Stimulated activated CD8-positive, alpha-beta memory T cell treated with anti-CD3 and anti-CD28 coated beads, Interleukin-15, amount 100 ng/mL, for 4 hours (primary cell): ENCODE measurements around the gene PPFIBP1.
"Not testable (repeated sequence)": the region's sequence is repeated elsewhere in the genome, so short reads cannot be mapped to it uniquely, and the experiment has no call there.

Source experiments
- DNase-seq, 2 donors: peaks; one replicate each; pipeline ENCODE4 v3.0.0-alpha.2; 2020; ENCODE audit warnings: low read depth in 2 of 2

Gene PPFIBP1

DNA sequence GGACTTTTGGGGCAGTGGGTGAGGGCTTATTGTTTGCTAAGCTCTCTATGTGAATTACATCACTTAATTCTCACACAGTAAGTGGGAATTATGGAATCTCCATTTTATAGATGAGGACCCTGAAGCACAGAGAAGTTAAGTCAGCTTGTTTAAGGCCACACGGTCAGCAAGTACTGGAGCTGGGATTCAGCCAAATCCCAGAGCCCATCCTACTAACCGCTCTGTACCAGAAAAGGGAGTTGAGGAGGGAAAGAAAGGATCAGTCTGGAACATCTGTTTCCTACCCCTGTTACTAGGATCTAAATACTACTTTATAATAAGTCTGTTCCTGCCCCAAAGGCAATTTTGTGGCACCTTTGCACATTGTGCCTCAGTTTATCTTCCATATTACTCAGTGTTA, 42.6 kb downstream of the PPFIBP1 start:
- no peak for DNase-seq

DNA sequence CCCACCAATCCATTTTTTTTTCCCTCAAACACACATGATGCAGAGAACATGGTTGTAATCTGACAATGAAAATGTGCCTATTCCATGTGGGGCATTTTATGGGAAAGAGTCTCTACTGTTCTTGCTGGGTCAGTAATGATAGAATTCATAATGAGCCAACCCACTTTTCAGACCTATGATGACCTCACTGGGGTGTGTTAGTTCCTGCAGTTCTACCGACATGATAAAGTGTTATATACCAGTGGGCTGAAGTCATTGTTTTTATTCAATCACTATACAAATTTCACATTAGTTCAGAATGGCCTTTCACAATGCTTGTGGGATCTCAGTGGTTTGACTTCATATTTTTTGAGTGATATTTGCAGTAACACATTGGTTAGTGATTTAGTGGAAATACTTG, 47.5 kb downstream of the PPFIBP1 start:
- no peak for DNase-seq

DNA sequence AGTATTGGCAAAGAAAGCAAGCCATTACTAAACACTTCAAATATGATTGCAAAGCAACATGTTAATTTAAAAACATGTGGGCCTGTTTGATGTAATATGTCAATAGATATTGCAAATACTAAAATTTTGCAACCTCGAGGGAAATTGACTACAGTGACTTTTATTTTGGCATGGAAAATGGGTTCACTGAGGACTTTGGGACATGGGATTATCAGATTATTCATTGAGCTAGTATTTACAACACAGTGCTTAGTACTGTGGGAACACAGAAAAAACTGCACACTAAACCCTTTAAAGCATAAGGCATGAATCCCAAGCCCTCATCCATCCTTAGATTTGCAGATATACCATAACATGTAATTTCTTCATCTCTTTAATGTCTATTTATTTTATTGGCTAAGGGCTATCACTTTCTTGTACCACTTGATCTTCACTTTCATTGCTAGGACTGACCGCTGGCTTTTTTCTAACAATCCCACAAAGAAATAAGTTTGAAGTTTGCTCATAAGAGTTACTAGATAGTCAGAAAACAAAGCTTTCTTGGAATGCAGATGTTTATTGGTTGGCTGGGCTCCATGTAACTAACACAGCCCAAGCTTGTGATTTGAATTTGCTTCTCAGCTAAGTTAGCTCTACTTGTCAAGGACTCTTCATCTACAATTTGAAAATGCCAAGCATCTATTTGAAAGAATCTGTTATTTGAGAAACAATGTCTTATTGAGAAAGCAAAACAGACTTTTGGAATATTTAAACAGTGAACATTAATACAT, 48.7 kb downstream of the PPFIBP1 start:
- no peak for DNase-seq

DNA sequence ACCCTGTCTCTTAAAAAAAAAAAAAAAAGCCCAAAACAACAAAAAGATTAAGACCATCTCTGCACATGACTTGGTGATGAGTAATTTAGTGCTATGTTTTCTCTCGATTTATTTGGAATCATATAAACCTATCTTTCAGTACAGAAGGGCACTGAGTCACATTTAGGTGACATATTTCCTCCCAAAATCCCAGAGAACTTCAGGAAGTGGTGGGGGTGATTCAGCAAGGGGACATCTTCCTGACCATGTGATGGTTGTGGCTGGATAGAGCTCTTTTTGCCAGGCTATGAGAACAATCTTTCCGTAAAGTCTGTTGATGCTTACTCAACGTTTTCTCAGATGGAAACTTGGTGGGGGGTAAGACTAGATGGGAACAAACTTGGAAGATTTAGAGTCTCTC, 50.0 kb downstream of the PPFIBP1 start:
- DNase-seq, result no peak

DNA sequence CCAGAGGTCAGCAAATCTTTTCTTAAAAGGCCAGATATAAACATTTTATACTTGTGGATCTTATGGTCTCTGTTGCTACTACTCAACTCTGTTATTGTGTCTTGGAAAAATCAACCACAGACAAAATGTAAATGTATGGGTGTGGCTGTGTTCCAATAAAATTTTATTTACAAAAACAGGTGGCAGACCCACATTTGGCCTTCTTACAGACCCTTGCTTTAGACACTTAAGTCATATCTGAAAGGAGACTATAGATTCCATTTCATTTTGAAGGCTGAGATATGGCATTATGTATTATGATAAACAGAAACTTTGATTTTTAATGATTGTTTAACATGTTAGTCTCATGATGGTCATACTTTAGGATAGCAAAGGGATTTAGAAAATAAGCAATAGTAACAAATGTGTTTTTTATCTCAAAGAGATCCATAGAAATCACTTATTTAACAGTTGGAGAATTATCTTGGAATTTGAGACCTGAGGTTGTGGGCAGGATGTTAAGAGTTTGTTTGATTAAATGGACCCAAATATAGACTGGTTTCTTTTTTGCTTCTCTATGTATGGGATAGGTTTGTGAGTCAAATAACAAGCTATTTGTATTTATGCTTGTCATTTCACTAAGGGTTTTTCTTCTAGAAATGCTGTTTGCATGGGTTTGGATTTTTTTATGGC, 51.2 kb downstream of the PPFIBP1 start:
- no peak for DNase-seq

DNA sequence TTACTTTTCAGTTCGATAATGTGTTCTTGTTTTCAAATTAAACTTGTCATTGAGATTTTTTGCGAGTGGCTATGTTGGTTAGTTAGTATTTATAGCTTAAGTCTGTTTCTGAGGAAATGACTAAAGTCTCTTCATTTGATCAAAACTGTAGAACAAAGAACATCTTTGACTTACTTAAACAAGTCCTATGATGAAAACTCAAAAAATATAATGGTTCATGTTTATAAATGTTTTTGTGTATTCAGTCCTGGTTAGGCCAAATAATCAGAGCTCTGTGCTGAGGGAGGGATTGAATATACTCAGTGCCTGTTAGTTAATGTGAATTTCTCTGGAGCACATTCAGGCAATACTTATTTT, 51.7 kb downstream of the PPFIBP1 start:
- no peak for DNase-seq

DNA sequence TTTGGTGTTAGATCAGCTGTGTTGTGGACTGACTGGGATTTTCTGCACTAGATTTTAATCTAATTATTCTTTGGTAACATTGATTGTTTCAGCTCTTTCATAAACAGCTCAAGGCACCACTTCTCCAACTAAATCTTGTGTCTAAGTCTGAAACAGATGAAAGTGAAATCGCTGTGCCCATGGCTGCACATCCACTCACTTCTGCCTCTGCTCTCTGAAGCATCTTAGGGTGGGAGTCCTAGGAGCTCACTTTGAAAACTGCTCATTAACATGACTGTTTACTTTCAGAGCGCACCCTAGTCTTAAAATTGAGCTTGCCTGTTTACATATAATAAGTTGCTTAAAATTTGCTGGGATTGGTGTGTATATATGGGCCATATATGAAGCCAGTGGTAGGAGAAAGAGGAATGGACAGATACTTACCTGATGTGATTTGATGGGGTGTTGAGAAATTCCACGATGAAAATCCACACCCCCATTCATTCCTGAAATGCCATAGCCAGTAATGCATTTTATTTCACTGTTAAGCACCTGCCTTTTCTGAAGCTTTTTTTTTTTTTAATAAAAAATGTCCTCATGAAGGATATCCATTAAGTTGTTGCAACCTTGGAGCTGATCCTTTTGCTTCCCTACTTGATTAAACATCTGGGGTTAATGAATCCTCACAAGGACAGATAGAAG, 52.8 kb downstream of the PPFIBP1 start:
- no peak for DNase-seq

DNA sequence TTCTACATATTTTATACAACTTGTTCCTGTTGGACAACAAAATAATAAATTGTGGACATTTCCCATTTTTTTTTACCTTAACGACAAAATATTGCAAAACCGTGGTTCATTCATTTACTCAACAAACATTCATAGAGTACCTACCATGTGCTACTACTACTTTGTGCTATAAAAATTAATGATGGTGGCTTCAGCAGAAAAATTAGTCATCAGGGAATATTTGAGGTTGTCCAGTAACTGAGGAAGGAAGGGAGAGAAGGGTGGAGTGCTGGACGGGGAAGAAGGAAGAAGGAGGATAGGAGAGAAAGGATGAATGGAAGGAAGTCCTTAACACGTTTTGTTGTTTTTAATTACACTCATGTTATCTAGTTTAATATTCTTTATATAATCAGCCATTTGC, 53.7 kb downstream of the PPFIBP1 start:
- no peak for DNase-seq

DNA sequence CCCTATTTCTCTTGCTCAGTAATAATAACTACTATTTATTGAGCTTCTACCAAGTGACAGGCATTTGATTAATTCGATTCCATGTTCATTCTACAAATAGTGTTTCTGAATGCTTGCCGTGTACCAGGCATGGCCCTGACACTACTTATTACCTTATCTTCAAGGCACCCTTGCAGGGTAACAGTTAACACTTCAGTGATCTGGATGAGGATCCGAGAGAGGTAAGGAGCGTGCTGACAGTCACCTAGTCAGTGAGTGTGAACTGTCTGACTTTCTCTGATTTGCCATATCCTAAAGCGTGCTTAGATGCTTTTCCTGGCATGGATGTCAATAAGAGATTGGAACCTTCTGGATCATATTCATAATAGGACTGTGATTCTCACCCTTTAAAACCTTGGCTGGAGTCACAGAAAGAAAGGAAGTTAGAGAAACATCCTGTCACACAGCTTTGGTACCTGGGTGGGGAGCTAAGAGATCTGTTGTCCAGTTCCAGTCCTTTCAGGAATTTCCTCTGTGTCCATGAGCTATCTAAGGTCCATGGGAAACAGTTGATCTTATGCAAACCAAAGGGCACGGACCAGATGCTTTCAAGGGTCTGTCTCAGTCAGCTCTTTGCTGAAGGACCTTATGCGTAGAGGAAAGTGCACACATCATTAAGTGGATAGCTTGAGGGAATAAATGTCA, 54.8 kb downstream of the PPFIBP1 start:
- no peak for DNase-seq

DNA sequence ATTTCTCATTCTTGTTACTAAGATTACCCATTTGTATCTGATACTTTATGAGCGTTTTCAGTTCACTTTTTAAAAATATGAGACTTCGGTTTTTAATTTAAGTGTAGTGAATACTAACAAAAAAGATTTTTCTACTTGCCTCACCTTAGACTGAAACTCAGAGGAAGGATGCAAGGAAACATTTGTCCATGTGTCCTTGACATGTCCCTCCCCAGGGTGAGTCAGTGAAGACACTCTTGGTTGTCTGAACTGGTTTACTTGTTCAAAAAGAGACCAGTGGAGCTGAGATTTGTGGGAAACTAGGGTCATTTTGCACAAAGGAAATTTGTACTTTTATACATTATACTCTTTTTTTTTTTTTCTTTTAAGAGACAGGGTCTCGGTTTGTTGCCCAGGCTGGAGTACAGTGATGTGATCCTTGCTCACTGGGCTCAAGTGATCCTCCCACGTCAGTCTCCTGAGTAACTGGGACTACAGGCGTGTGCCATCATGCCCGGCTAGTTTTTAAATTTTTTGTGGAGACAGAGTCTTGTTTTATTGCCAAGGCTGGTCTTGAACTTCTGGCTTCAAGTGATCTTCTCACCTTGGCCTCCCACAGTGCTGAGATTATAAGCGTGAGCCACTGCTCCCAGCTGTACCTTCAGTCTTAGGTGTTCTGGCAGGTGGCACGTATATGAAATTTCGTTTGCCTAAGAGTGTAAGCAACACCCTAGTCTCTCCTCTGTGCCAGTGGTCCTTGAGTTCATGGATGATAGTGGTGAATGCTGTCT, 56.7 kb downstream of the PPFIBP1 start:
- no peak for DNase-seq

DNA sequence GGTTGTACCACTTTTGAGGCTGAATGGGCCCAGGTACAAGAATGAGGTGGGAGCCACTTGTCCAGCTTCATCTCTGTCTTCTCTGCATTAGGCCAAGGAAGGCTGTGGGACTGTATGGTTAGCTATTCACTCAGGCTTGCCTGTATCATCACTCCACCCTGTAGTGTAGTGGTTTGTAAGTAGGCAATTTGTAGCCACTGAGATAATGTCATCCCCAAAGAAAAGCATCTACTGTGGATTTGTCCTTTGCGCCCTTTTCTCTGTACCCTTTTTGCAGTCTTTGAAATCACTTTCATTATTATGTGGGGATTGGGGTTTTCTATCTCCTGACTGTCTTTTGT, 57.3 kb downstream of the PPFIBP1 start:
- DNase-seq, result not testable (repeated sequence)

DNA sequence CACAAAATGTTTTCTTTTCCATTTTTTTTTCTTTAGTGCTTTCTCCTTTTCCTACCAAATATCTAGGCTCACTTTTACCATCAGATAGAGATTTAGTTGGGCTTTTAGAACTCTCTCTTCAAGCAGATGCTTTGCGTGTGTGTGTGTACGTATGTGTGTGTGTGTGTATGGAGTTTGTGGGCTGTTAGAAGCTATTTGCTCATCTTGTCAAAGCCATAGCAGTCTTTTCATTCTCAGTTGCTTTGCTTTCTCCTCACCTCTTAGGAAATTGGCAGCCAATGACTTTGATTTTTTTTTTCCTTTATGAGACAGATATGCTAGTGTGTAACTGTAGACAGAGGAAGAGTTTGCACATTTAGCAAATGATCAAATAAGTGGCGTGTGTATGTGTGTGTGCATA, 57.8 kb downstream of the PPFIBP1 start:
- not testable (repeated sequence) for DNase-seq

DNA sequence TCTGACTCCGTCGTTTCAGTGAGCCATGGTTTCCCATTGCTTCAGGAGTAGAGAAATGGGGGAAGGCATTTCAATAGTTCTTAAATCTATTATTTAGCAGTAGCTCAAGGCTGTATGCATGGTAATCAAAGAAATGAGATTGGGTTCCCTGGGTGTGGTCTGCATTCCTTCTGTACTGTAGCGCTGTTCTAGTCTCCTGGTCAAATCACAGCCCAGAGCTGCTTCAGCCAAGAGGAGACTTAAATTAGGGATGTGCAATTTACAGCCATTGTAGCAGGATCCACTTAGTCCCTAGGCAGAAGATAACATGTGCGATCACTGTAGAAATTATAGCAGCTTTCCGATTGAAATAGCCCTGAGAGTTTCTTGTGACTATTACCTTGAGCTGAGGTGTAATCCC, 58.4 kb downstream of the PPFIBP1 start:
- DNase-seq, result not testable (repeated sequence)

DNA sequence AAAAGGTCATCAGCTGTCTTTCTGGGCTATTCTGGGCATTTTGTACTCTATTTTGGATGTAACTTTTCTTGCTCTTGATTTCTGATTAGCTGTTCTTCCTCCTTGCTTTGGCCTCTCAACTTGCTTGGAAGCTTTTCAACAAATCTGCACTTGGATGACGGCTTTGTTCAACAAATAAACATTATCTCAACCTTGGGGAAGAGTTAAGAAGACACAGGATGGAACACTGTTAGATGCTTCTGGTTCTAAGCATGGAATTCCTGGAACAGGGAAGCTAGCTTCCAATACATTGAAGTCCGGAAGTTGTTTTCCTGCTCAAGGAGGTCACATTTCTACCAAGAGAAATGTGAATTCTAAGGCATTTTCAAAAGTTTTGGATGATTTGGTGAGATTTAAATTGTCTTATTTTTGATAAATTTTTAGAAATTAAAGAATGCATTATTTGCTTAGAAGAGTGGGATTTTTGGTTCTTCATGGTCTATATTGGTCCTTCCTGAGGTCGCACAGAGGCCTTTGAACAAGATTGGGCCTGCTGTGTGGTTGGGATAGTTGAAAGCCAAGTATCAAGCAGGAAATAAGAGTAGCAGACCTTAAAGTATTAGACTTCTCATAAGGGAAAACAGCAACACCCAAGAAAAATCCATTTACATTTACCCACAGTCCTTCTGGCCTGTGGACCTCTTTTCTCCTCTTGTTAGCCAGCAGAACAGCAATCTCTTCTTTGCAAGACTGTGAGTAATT, 59.2 kb downstream of the PPFIBP1 start:
- no peak for DNase-seq

DNA sequence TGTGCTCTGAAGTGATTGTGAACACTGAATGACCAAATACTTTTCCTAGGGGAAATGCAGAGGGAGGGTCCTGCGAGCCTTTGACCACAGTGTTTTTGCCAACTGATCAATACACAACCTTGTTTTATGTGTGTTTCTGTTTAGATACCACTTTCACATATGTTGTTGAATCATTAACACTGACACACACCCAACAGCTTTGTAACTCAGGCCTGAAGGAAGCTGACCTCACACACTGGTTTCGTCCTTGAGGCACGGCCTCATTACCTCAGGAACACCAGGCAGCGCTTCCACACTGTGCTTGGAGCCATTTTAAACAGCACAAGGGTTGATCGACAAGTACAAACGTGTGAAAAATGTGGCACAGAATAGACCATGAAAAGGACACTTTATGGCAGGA, 60.0 kb downstream of the PPFIBP1 start:
- DNase-seq, result no peak

DNA sequence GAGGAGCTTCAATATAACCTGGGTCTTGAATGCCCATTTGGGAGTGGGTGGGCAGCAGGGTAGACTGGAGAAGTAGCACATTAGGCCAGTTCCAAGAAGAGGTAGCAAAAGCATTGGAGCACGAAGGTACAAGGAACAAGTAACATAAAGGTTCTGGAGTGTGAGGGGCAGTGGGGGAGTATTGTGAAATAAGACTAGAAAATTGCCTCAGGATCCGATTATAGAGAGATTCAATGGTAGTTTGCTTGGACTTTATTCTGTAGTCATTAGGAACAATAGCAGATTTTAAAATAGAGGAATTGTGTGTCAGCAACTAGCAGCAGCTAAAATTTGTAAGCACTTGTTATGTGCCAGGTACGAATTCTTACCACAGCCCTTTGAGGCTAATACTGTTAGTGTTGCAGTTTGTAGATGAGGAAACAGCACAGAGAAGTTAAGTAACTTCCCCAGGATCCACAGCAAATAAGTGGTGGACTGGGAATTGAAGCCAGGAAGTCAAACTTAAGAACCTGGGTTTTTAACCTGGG, 61.8 kb downstream of the PPFIBP1 start:
- no peak for DNase-seq

DNA sequence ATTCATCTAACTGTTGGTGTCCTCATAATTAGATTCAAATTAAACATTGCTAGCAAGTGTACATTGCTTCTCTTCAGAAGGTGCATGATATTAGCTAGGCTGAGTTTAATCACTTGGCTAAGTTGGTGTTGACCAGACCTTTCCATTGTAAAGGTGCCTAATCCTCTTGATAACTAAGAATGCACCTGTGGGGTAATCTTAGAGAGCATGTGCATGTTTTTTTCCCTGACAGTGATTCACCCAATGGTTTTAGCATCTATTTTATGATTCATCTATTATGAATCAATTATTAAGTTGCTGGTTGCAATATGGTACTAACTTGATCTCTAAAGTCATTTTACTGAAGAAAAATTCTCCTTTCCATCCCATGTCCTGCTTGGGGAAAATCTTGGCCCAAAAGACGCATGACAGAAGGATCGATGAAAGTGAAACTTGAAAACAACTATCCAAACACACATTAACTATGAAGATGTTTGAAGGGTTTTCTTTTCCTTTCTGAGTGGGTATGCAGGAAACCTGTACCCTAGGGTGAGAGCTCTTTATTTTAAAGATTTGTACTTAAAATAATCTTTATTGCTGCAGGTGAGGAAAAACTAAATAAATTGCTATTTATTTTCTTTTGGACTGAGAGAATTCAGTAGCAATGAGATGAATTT, 64.2 kb downstream of the PPFIBP1 start:
- not testable (repeated sequence) for DNase-seq

DNA sequence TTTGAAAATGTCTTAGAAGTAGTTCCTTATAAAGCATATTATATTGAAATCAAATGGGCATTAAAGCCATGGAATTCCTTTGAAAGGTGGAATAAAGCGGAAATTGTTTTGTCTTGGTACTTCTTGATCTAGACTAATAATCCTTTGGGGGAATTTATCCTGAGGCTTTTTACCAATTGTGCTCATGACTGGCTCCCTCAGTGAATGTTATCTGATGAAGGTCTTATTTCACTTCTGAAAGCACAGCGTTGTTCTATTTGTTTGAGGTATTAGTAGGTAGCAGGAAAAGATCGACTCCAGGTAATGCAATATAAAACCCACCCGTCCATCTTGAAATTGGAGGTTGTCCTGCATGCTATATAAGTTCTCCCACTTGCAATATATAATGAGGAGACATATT, 64.8 kb downstream of the PPFIBP1 start:
- DNase-seq, result no peak

DNA sequence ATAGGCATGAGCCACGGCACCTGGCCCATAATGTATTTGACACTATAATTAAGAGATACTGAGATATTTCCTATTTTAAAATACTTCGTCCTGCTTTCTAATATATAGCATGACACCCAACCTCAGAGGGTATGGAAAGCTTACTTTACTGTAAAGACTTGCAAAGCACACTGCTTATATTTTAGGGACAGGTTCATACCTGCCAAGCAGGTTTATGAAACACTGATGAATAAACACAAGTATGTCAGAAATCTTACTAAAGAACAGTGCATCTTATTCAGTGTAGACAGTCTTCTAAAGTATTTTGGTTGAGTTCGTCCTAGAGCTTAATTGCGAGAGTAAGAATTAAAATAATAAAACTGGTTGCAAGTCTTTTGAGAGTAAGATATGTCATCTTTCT, 65.4 kb downstream of the PPFIBP1 start:
- DNase-seq, result no peak

DNA sequence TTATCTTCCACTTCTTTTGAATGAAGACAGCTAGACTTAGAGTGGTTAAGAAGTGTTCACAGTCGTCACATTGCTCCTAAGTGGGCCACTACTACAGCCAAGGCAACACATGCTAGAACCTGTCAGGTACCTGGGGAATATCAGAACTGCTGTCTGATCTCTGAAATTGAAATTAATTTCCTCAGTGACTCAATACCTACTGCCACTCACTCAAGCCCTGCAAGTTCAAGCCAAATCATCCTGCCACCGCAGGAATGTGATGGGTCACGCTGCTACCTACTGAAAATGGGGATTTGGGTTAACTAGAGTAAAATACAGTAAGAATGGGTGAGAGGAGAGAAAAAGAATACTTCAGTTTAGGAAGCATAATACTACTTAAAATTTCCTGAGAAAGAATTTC, 67.7 kb downstream of the PPFIBP1 start:
- not testable (repeated sequence) for DNase-seq
